ENCODE measurements around the gene RIT1.

DNA sequence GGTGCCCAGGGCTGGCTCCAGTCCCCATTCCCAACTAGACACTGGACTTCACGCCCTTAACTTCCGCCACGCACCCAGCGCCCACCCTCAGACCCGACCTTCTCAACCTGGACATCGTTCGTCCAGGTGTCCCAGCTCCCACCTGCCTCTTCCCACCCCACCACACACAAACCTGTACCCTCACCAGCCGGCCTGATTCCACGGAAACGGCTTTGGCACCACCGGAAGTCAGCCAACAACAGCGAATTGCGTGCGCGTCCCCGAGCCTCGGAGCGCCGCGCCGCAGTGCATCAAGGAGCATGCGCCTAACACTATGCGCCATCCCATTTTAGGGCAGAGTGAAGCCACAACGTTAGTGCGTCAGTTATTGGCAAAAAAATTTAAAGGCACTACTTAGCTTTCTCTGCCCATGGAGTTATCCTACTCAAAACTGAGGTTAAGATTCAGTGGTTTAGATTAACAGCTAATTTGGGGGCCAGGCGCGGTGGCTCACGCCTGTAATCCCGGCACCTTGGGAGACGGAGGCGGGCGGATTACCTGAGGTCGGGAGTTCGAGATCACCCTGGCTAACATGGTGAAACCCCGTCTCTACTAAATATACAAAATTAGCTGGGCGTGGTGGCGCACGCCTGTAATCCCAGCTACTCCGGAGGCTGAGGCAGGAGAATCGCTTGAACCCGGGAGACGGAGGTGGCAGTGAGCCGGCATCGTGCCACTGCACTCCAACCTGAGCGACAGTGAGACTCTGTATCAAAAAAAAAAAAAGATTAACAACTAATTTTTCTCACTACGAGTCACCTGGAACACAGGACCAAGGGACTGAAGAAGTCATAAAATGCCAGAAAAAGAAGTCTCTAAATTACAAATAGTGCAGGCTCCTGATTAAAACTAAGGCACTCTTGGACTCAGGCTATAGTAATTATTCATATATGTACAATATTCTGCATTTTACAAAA, 53.9 kb downstream of the RIT1 start, which contains the start of gene GON4L:
- TF ChIP-seq, protein P1, sequence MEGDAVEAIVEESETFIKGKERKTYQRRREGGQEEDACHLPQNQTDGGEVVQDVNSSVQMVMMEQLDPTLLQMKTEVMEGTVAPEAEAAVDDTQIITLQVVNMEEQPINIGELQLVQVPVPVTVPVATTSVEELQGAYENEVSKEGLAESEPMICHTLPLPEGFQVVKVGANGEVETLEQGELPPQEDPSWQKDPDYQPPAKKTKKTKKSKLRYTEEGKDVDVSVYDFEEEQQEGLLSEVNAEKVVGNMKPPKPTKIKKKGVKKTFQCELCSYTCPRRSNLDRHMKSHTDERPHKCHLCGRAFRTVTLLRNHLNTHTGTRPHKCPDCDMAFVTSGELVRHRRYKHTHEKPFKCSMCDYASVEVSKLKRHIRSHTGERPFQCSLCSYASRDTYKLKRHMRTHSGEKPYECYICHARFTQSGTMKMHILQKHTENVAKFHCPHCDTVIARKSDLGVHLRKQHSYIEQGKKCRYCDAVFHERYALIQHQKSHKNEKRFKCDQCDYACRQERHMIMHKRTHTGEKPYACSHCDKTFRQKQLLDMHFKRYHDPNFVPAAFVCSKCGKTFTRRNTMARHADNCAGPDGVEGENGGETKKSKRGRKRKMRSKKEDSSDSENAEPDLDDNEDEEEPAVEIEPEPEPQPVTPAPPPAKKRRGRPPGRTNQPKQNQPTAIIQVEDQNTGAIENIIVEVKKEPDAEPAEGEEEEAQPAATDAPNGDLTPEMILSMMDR (IDR thresholded peaks at IDR 0.05), result peak in 1 of 3 experiments; percentile 30
- TF ChIP-seq POLR2A (IDR thresholded peaks at IDR 0.05), result no peak

Data from vagina (tissue), 2 donors.